Measurements from ENCODE around the gene FOXP1.

Gene FOXP1

GRCh38 chr3:71537211-71537611 lies 46.3 kb downstream of the FOXP1 start:
- 0 out of 2 replicates have a peak, but pooled peaks have one; percentile 40 for TF ChIP-seq POLR2AphosphoS5 (IDR thresholded peaks at IDR 0.05; ENCODE audit: low read depth, low read length)
- TF ChIP-seq TAF1 (IDR thresholded peaks at IDR 0.05; ENCODE audit: borderline replicate concordance, insufficient read depth, low read length): 0 out of 2 replicates have a peak, but pooled peaks have one; percentile 16
- TF ChIP-seq REST (IDR thresholded peaks at IDR 0.05; ENCODE audit: insufficient read depth in 1 of 2, low read depth in 2 of 2, low read length in 2 of 2): peak in 1 of 2 experiments; percentile 49; a peak in 1 of 4 replicates
- TF ChIP-seq FOXP2 (optimal IDR thresholded peaks at IDR 0.05; ENCODE audit: borderline replicate concordance, extremely low read depth, extremely low read length, insufficient read depth): no peak
- TF ChIP-seq SIN3A (IDR thresholded peaks at IDR 0.05; ENCODE audit: borderline replicate concordance, insufficient read depth, low read length): peak; percentile 86; the same call in 1 of the 2 replicates

- TF ChIP-seq FOXP2 (optimal IDR thresholded peaks at IDR 0.05; ENCODE audit: borderline replicate concordance, extremely low read depth, extremely low read length, insufficient read depth) (no peak), TAF1 (IDR thresholded peaks at IDR 0.05; ENCODE audit: borderline replicate concordance, insufficient read depth, low read length) (no peak), REST (IDR thresholded peaks at IDR 0.05; ENCODE audit: insufficient read depth in 1 of 2, low read depth in 2 of 2, low read length in 2 of 2) (no peak), POLR2AphosphoS5 (IDR thresholded peaks at IDR 0.05; ENCODE audit: low read depth, low read length) (no peak), SIN3A (IDR thresholded peaks at IDR 0.05; ENCODE audit: borderline replicate concordance, insufficient read depth, low read length) (no peak)
These were observed 47.1 kb downstream of the FOXP1 start for GRCh38 chr3:71536376-71536965.

- TF ChIP-seq POLR2AphosphoS5 (IDR thresholded peaks at IDR 0.05; ENCODE audit: low read depth, low read length) (no peak), TAF1 (IDR thresholded peaks at IDR 0.05; ENCODE audit: borderline replicate concordance, insufficient read depth, low read length) (no peak), REST (IDR thresholded peaks at IDR 0.05; ENCODE audit: insufficient read depth in 1 of 2, low read depth in 2 of 2, low read length in 2 of 2) (no peak), FOXP2 (optimal IDR thresholded peaks at IDR 0.05; ENCODE audit: borderline replicate concordance, extremely low read depth, extremely low read length, insufficient read depth) (no peak), SIN3A (IDR thresholded peaks at IDR 0.05; ENCODE audit: borderline replicate concordance, insufficient read depth, low read length) (no peak)
These were observed 49.9 kb downstream of the FOXP1 start for GRCh38 chr3:71533588-71533987.

GRCh38 chr3:71532639-71533395 lies 50.7 kb downstream of the FOXP1 start:
- TF ChIP-seq POLR2AphosphoS5 (IDR thresholded peaks at IDR 0.05; ENCODE audit: low read depth, low read length): no peak
- no peak for TF ChIP-seq TAF1 (IDR thresholded peaks at IDR 0.05; ENCODE audit: borderline replicate concordance, insufficient read depth, low read length)
- TF ChIP-seq REST (IDR thresholded peaks at IDR 0.05; ENCODE audit: insufficient read depth in 1 of 2, low read depth in 2 of 2, low read length in 2 of 2): no peak
- no peak for TF ChIP-seq FOXP2 (optimal IDR thresholded peaks at IDR 0.05; ENCODE audit: borderline replicate concordance, extremely low read depth, extremely low read length, insufficient read depth)
- no peak for TF ChIP-seq SIN3A (IDR thresholded peaks at IDR 0.05; ENCODE audit: borderline replicate concordance, insufficient read depth, low read length)
